ENCODE results near the gene MAPK4. TPM values are rescaled to one million over a fixed set of nuclear protein-coding genes. Genes with fewer than 3 reads are reported as not detected.

MAPK4 gene
- total RNA-seq, 1 donor from 2014 or later: 16.3 TPM

Other genes with a start within 250 kb of the MAPK4 start
- gene SKA1, start 185.0 kb upstream of the MAPK4 start, total RNA-seq: 13.5 and 16.0 TPM in 2 replicates

Measured in progenitor cell of endocrine pancreas (in vitro differentiated cells).